GM23248 (cell line): Measurements from ENCODE around the gene RBM28.

ENCODE experiments used
- EZH2 ChIP-seq: fragments of 200-600 bp; sonication (generic); IDR thresholded peaks from 2 replicates; pipeline ENCODE4 v1.6.1; 2018; ENCODE audit warnings: antibody characterized with exemption, mild to moderate bottlenecking; ENCODE audit not compliant: insufficient read depth, poor library complexity, severe bottlenecking
- EZH2phosphoT487 ChIP-seq: fragments of 200-600 bp; sonication (generic); IDR thresholded peaks from 2 replicates; pipeline ENCODE4 v1.6.1; 2018; ENCODE audit warnings: antibody characterized with exemption, moderate library complexity, mild to moderate bottlenecking, low read depth; ENCODE audit not compliant: insufficient read depth

DNA sequence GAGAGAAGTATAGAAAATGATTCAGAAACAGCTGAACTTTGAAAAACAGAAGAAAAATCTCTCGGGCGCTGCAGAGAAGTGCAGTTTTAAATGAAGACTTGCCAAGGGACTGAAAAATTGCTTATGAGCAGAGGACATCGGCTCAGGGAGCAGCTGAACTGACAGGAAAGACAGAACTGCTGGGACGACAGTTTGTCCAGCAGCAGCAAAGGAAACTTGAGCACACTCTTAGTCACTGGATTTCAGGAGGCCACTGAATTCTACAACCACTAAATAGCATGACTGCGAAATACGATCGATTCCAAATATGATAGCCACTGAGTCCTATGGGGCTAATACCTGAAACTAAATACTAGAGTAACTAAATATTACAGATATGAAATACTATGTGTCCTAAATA lies 59.6 kb downstream of the RBM28 start:
- TF ChIP-seq EZH2 (no peak), EZH2phosphoT487 (no peak)
